Lower leg skin (tissue), 4 donors: ENCODE data around the gene ZBTB40. TPM values are rescaled to one million over a fixed set of nuclear protein-coding genes. Genes with fewer than 3 reads are reported as not detected.

Source experiments
- DNase-seq, 2 donors: peaks; one replicate each; pipeline ENCODE4 v3.0.0-alpha.2; 2019; ENCODE audit warnings: low spot score in 2 of 2
- H3K4me3 ChIP-seq: fragments of 200-600 bp; sonication (generic); 2 replicates; pipeline ENCODE4 v1.5.1; 2017; ENCODE audit warnings: mild to moderate bottlenecking, low read depth; ENCODE audit not compliant: poor library complexity, severe bottlenecking
- CTCF ChIP-seq, 3 donors: fragments of 450-650 bp; IDR thresholded peaks; one replicate each; pipeline ENCODE4 v1.5.1; 2016; ENCODE audit warnings: antibody characterized with exemption in 3 of 3, mild to moderate bottlenecking in 3 of 3, moderate library complexity in 2 of 3
- POLR2A ChIP-seq, 2 donors: fragments of 450-650 bp; IDR thresholded peaks; one replicate each; pipeline ENCODE4 v1.6.1; 2016 to 2017; ENCODE audit warnings: antibody characterized with exemption in 2 of 2, mild to moderate bottlenecking in 1 of 2, moderate library complexity in 1 of 2
- WGBS, 2 donors: methylation state at CpG; one replicate each; pipeline ENCODE4 v1.1.5; 2018; 5-methylcytosine and 5-hydroxymethylcytosine counted together
- intact Hi-C: fragments of 100-400 bp; cut with DNase I; formaldehyde crosslinking; loops from one replicate; pipeline ENCODE4 v1.15.0; 2023; ENCODE audit warnings: low total_unique reads
- total RNA-seq, 4 donors: library from RNA; depleted of rRNA; stranded (reverse); fragments of >200 nt; gene quantifications; one replicate each; pipeline ENCODE4 v1.1.0, GENCODE V29; 2016

ZBTB40 gene
- total RNA-seq, 4 donors from 2014 or later = 7.5 to 13.3 (median 12.4) TPM

- DNase-seq = no peak
- 97 to 98% methylated on average over 5 of the region's 5 CpGs for WGBS, 2 donors
- no peak overlapping the region for H3K4me3 ChIP-seq
- TF ChIP-seq CTCF (IDR thresholded peaks at IDR 0.05) = no peak
- no peak for TF ChIP-seq POLR2A (IDR thresholded peaks at IDR 0.05)
- intact Hi-C loops = no loop called here
Measured at GRCh38 chr1:22488319-22488718, 36.7 kb downstream of the ZBTB40 start.

- DNase-seq = no peak
- 92 to 94% methylated on average over 6 of the region's 6 CpGs for WGBS, 2 donors
- no peak overlapping the region for H3K4me3 ChIP-seq
- TF ChIP-seq POLR2A (IDR thresholded peaks at IDR 0.05) (no peak), CTCF (IDR thresholded peaks at IDR 0.05) (no peak)
- intact Hi-C loops = no loop called here
Measured at GRCh38 chr1:22489278-22489677, 37.6 kb downstream of the ZBTB40 start.

- H3K4me3 ChIP-seq = no peak overlapping the region
- WGBS, 2 donors = 90 to 92% methylated on average over 6 of the region's 6 CpGs
- TF ChIP-seq CTCF (IDR thresholded peaks at IDR 0.05) = no peak
- no peak for TF ChIP-seq POLR2A (IDR thresholded peaks at IDR 0.05)
- intact Hi-C loops = no loop called here
- DNase-seq = no peak
Measured at GRCh38 chr1:22489823-22490222, 38.2 kb downstream of the ZBTB40 start.

GRCh38 chr1:22490309-22490708 lies 38.7 kb downstream of the ZBTB40 start:
- no peak for DNase-seq
- H3K4me3 ChIP-seq = no peak overlapping the region
- TF ChIP-seq POLR2A (IDR thresholded peaks at IDR 0.05) = no peak
- TF ChIP-seq CTCF (IDR thresholded peaks at IDR 0.05) = no peak
- intact Hi-C loops = no loop called here
- 92 to 97% methylated on average over 2 of the region's 2 CpGs for WGBS, 2 donors

- no peak overlapping the region for H3K4me3 ChIP-seq
- DNase-seq = no peak
- 93% methylated on average over 10 of the region's 10 CpGs for WGBS, 2 donors
- TF ChIP-seq POLR2A (IDR thresholded peaks at IDR 0.05) = no peak
- TF ChIP-seq CTCF (IDR thresholded peaks at IDR 0.05) = no peak
- intact Hi-C loops = no loop called here
Measured at GRCh38 chr1:22491995-22492715, 40.5 kb downstream of the ZBTB40 start.

GRCh38 chr1:22494144-22494543 lies 42.5 kb downstream of the ZBTB40 start:
- no peak overlapping the region for H3K4me3 ChIP-seq
- intact Hi-C loops = no loop called here
- no peak for TF ChIP-seq CTCF (IDR thresholded peaks at IDR 0.05)
- no peak for TF ChIP-seq POLR2A (IDR thresholded peaks at IDR 0.05)
- DNase-seq = no peak
- 96 to 98% methylated on average over 2 of the region's 2 CpGs for WGBS, 2 donors
